ENCODE measurements around the gene SLC39A7. TPM values are rescaled to one million over a fixed set of nuclear protein-coding genes. Genes with fewer than 3 reads are reported as not detected.

SLC39A7 gene
- total RNA-seq, 1 experiment from 2014 or later = 14.0 TPM

- Histone ChIP-seq H3K4me1 (ENCODE audit: low read length) (peaks cover 4% of the 10 kb centered on the region), H3K4me2 (ENCODE audit: low read depth, low read length, poor library complexity, severe bottlenecking) (no peak overlapping the region), H3K9me3 (ENCODE audit: low read length) (no peaks in the 10 kb centered on the region), H3K79me2 (ENCODE audit: low read length) (no peaks in the 10 kb centered on the region), H2AFZ (ENCODE audit: low read length) (no peak overlapping the region), H3K4me3 (ENCODE audit: low read length) (no peak overlapping the region), H3K27ac (ENCODE audit: low read length) (no peak overlapping the region), H3K9me2 (replicated peaks; ENCODE audit: insufficient read depth, low read length) (no peaks in the 10 kb centered on the region), H4K20me1 (ENCODE audit: insufficient read depth, low read depth, low read length) (no peaks in the 10 kb centered on the region), H3K9ac (ENCODE audit: low read length) (no peak overlapping the region), H3K27me3 (ENCODE audit: low read length) (no peaks in the 10 kb centered on the region), H3K36me3 (ENCODE audit: insufficient read depth, low read length) (peaks cover 15% of the 10 kb centered on the region)
- no peak for DNase-seq
Measured at GRCh38 chr6:33191383-33192104, 9.1 kb upstream of the SLC39A7 start.

DNA sequence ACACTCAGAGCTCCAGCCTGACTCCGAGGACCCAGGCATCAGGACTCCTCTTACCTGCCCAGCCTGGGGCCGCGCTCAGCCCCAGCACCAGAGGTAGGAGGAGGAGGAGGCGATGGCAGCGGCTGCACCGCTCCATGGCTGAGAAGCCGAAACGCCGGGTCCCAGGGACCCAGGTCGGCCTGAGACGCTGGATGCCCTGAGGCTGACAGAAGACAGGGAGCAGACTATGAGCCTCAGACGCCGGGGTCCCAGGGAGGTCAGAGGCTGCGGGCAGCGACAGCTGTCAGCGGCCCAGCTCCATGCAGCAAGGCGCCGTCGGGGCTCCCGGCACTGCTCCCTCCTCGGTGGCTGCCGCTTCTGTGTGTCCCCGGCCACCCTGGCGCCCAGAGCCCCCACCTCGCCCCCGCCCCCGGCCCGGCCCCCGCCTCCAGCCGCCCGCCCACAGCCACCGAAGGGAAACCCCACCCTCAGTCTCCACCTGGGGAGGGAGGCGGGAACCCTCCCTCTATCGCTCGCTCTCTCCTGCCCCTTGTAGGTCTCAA lies 8.5 kb upstream of the SLC39A7 start, which contains the start of gene COL11A2:
COL11A2 (minus strand) TSS at position 363 of the 542 bp plus-strand sequence; CDS start at position 136, 227 bp downstream.
- Histone ChIP-seq H3K27me3 (ENCODE audit: low read length) (no peaks in the 10 kb centered on the region), H2AFZ (ENCODE audit: low read length) (no peak within 1 kb of the TSS), H3K4me3 (ENCODE audit: low read length) (no peak within 1 kb of the TSS), H3K9me3 (ENCODE audit: low read length) (no peaks in the 10 kb centered on the region), H3K9me2 (replicated peaks; ENCODE audit: insufficient read depth, low read length) (no peaks in the 10 kb centered on the region), H3K79me2 (ENCODE audit: low read length) (peaks cover 3% of the 10 kb centered on the region; the same call in 1 of the 2 replicates), H3K4me2 (ENCODE audit: low read depth, low read length, poor library complexity, severe bottlenecking) (no peak within 1 kb of the TSS), H3K27ac (ENCODE audit: low read length) (no peak within 1 kb of the TSS), H3K9ac (ENCODE audit: low read length) (no peak within 1 kb of the TSS), H4K20me1 (ENCODE audit: insufficient read depth, low read depth, low read length) (no peaks in the 10 kb centered on the region), H3K36me3 (ENCODE audit: insufficient read depth, low read length) (peaks cover 21% of the 10 kb centered on the region), H3K4me1 (ENCODE audit: low read length) (peaks cover 6% of the 10 kb centered on the region)
- no peak for DNase-seq

- Histone ChIP-seq H4K20me1 (ENCODE audit: insufficient read depth, low read depth, low read length) (no peaks in the 10 kb centered on the region), H3K79me2 (ENCODE audit: low read length) (peaks cover 5% of the 10 kb centered on the region; the same call in 1 of the 2 replicates), H3K4me2 (ENCODE audit: low read depth, low read length, poor library complexity, severe bottlenecking) (no peak overlapping the region), H3K9me3 (ENCODE audit: low read length) (no peaks in the 10 kb centered on the region), H3K27me3 (ENCODE audit: low read length) (no peaks in the 10 kb centered on the region), H3K4me1 (ENCODE audit: low read length) (peaks cover 8% of the 10 kb centered on the region), H2AFZ (ENCODE audit: low read length) (no peak overlapping the region), H3K27ac (ENCODE audit: low read length) (no peak overlapping the region), H3K9ac (ENCODE audit: low read length) (no peak overlapping the region), H3K9me2 (replicated peaks; ENCODE audit: insufficient read depth, low read length) (no peaks in the 10 kb centered on the region), H3K4me3 (ENCODE audit: low read length) (no peak overlapping the region), H3K36me3 (ENCODE audit: insufficient read depth, low read length) (peaks cover 23% of the 10 kb centered on the region)
- no peak for DNase-seq
Measured at GRCh38 chr6:33192671-33193602, 7.7 kb upstream of the SLC39A7 start.

DNA sequence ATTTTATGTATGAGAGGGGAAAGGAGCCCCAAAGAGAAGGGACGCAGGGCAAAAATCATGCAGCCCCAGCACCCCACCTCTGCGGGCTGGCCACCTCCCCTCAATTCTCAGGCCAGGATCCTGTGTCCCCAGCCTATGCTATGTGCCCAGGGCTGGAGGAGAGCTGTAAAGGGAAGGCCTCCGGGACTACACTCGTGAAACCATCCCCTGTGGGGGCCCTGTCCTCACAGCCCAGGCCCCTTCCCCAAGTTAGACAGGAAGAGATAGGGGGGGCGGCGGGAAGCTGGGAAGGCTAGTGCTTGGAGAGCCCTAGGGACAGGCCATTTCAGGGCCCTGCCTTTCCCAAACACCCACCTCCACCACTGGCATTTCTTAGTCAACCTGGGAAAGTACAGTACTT lies 7.0 kb upstream of the SLC39A7 start:
- no peaks in the 10 kb centered on the region for H3K9me3 ChIP-seq (ENCODE audit: low read length)
- H3K9ac ChIP-seq (ENCODE audit: low read length) = no peak overlapping the region
- no peak overlapping the region for H3K4me2 ChIP-seq (ENCODE audit: low read depth, low read length, poor library complexity, severe bottlenecking)
- no peaks in the 10 kb centered on the region for H3K27me3 ChIP-seq (ENCODE audit: low read length)
- no peaks in the 10 kb centered on the region; the same call in 1 of the 2 replicates for H4K20me1 ChIP-seq (ENCODE audit: insufficient read depth, low read depth, low read length)
- H3K79me2 ChIP-seq (ENCODE audit: low read length) = peaks cover 12% of the 10 kb centered on the region
- H2AFZ ChIP-seq (ENCODE audit: low read length) = no peak overlapping the region
- peaks cover 23% of the 10 kb centered on the region for H3K36me3 ChIP-seq (ENCODE audit: insufficient read depth, low read length)
- H3K9me2 ChIP-seq (replicated peaks; ENCODE audit: insufficient read depth, low read length) = no peaks in the 10 kb centered on the region
- peaks cover 15% of the 10 kb centered on the region for H3K4me1 ChIP-seq (ENCODE audit: low read length)
- no peak overlapping the region for H3K4me3 ChIP-seq (ENCODE audit: low read length)
- H3K27ac ChIP-seq (ENCODE audit: low read length) = no peak overlapping the region
- no peak for DNase-seq

- peaks cover 23% of the 10 kb centered on the region for H3K36me3 ChIP-seq (ENCODE audit: insufficient read depth, low read length)
- H3K79me2 ChIP-seq (ENCODE audit: low read length) = peaks cover 20% of the 10 kb centered on the region
Measured at GRCh38 chr6:33194431-33194979, 6.2 kb upstream of the SLC39A7 start.

DNA sequence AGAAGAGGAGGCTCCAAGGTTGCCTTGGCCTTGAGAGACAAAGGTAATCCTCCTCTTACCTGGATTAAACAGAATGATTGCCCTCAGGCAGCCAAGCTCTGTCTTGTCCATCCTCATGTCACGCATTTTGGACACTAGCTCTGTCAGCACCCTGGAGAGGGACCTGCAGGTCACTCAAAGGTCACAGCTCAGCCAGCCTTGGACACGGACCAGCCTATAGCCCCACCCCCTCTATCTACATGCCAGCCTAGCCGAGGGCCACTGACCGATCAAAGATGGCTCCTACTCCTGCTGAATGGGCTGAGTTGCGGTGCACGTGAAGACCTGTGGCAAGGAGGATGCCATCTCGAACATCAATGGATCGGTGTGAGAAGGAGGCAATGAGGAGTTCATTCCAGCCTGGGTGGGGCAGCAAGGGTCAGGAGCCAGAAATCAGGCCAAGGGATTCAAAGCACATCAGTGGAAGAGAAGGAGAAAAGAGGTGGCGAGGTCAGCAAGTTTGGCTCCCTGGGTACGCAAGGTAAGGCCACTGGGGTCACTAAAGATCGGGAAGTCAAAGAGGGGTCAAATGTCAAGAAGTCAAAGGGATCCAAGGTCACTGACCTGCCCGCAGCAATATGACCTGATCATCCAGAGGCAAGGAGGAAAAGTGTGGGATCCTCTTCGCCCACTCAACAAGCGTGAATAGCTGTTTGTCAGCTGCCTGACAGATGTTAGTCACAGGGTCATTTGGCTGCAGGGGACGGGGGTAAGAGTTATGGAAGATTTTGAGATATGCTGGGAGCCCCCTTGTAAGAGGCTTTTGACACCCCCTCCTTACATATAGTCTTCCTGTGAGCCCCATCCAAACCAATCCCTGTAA lies 5.1 kb upstream of the SLC39A7 start:
- H3K9ac ChIP-seq (ENCODE audit: low read length) = no peak overlapping the region
- no peak for DNase-seq
- H3K9me3 ChIP-seq (ENCODE audit: low read length) = no peaks in the 10 kb centered on the region

More at GRCh38 chr6:33194431-33194979, 6.2 kb upstream of the SLC39A7 start:
- Histone ChIP-seq H3K9me2 (replicated peaks; ENCODE audit: insufficient read depth, low read length) (no peaks in the 10 kb centered on the region), H3K9ac (ENCODE audit: low read length) (no peak overlapping the region), H3K9me3 (ENCODE audit: low read length) (no peaks in the 10 kb centered on the region), H3K27me3 (ENCODE audit: low read length) (no peaks in the 10 kb centered on the region), H3K27ac (ENCODE audit: low read length) (no peak overlapping the region), H4K20me1 (ENCODE audit: insufficient read depth, low read depth, low read length) (no peaks in the 10 kb centered on the region; the same call in 1 of the 2 replicates), H3K4me1 (ENCODE audit: low read length) (peaks cover 23% of the 10 kb centered on the region), H3K4me3 (ENCODE audit: low read length) (no peak overlapping the region), H2AFZ (ENCODE audit: low read length) (no peak overlapping the region), H3K4me2 (ENCODE audit: low read depth, low read length, poor library complexity, severe bottlenecking) (no peak overlapping the region)
- no peak for DNase-seq

DNA sequence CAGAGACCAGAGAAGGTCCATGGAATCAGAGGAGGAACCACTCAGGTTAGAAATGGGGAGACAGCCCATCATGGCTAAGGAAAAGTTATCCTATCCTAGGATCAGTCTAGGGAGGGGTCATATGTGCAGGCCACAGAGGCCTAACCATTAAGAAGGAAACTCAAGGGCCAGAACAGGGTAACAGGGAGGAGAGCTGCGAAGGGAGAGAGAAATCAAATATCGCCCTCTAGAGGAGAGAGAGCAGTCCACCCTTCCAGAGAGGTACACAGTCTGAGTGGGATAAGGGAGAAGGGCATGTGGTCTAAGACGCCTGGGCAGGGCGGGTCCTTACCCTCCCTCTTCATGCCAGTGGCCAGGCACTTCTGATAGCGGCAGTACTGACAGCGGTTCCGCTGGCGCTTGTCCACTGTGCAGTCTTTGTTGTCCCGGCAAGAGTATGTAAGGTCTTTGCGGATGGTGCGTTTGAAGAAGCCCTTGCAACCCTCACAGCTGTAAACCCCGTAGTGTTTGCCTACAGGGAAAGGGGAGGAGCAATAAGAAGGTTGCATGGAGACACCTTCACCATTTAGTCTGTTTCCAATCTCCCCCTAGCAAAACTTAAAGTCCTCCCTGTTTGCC lies 3.1 kb upstream of the SLC39A7 start:
- H3K27ac ChIP-seq (ENCODE audit: low read length) = no peak overlapping the region
- no peaks in the 10 kb centered on the region for H3K9me3 ChIP-seq (ENCODE audit: low read length)
- H3K36me3 ChIP-seq (ENCODE audit: insufficient read depth, low read length) = peaks cover 34% of the 10 kb centered on the region
- H3K4me1 ChIP-seq (ENCODE audit: low read length) = peaks cover 36% of the 10 kb centered on the region
- no peaks in the 10 kb centered on the region for H3K27me3 ChIP-seq (ENCODE audit: low read length)
- H3K9me2 ChIP-seq (replicated peaks; ENCODE audit: insufficient read depth, low read length) = no peaks in the 10 kb centered on the region
- no peaks in the 10 kb centered on the region; the same call in 1 of the 2 replicates for H4K20me1 ChIP-seq (ENCODE audit: insufficient read depth, low read depth, low read length)
- H3K4me2 ChIP-seq (ENCODE audit: low read depth, low read length, poor library complexity, severe bottlenecking) = no peak overlapping the region
- DNase-seq = peak; percentile 88
- peak overlapping the region; percentile 23 for H3K9ac ChIP-seq (ENCODE audit: low read length)
- no peak overlapping the region for H2AFZ ChIP-seq (ENCODE audit: low read length)
- H3K79me2 ChIP-seq (ENCODE audit: low read length) = peaks cover 49% of the 10 kb centered on the region
- H3K4me3 ChIP-seq (ENCODE audit: low read length) = no peak overlapping the region

More for the DNA sequence above, 5.1 kb upstream of the SLC39A7 start:
- Histone ChIP-seq H3K4me1 (ENCODE audit: low read length) (peaks cover 23% of the 10 kb centered on the region), H3K79me2 (ENCODE audit: low read length) (peaks cover 30% of the 10 kb centered on the region), H3K4me3 (ENCODE audit: low read length) (no peak overlapping the region), H2AFZ (ENCODE audit: low read length) (no peak overlapping the region), H3K4me2 (ENCODE audit: low read depth, low read length, poor library complexity, severe bottlenecking) (no peak overlapping the region), H3K27ac (ENCODE audit: low read length) (no peak overlapping the region), H3K9me2 (replicated peaks; ENCODE audit: insufficient read depth, low read length) (no peaks in the 10 kb centered on the region), H3K36me3 (ENCODE audit: insufficient read depth, low read length) (peaks cover 23% of the 10 kb centered on the region), H3K27me3 (ENCODE audit: low read length) (no peaks in the 10 kb centered on the region), H4K20me1 (ENCODE audit: insufficient read depth, low read depth, low read length) (no peaks in the 10 kb centered on the region; the same call in 1 of the 2 replicates)

All from Karpas-422 (cell line).